Sigmoid colon (tissue), 4 donors: ENCODE measurements around the gene TJAP1.

Experiments
- EP300 ChIP-seq, 4 donors: sonication (generic); formaldehyde crosslinking; IDR thresholded peaks; one replicate each; pipeline ENCODE4 v1.6.1; 2017; ENCODE audit warnings: antibody characterized with exemption in 4 of 4
- TF ChIP-seq, protein P1 (sequence below), 4 experiments: fragments of 450-650 bp in 3 of 4; fragments of 200-600 bp in 1 of 4; IDR thresholded peaks; one replicate each; pipeline ENCODE4 v1.5.1; 2016 to 2019; ENCODE audit warnings: antibody characterized with exemption in 4 of 4, mild to moderate bottlenecking in 3 of 4, moderate library complexity in 2 of 4

DNA sequence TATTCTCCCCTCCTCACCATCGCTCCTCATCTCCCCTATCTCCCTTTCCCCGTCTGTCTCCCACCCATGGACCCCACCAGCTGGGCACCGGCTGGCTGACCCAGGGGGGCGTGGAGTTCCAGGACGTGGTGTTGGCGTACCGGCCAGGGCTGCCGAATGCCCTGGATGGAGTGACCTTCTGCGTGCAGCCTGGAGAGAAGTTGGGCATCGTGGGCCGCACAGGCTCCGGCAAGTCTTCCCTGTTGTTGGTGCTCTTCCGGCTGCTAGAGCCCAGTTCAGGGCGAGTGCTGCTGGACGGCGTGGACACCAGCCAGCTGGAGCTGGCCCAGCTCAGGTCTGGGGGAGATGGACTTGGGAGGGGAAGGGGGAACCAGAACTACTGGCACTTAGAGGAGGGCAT lies 29.8 kb upstream of the TJAP1 start:
- TF ChIP-seq, protein P1, sequence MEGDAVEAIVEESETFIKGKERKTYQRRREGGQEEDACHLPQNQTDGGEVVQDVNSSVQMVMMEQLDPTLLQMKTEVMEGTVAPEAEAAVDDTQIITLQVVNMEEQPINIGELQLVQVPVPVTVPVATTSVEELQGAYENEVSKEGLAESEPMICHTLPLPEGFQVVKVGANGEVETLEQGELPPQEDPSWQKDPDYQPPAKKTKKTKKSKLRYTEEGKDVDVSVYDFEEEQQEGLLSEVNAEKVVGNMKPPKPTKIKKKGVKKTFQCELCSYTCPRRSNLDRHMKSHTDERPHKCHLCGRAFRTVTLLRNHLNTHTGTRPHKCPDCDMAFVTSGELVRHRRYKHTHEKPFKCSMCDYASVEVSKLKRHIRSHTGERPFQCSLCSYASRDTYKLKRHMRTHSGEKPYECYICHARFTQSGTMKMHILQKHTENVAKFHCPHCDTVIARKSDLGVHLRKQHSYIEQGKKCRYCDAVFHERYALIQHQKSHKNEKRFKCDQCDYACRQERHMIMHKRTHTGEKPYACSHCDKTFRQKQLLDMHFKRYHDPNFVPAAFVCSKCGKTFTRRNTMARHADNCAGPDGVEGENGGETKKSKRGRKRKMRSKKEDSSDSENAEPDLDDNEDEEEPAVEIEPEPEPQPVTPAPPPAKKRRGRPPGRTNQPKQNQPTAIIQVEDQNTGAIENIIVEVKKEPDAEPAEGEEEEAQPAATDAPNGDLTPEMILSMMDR (IDR thresholded peaks at IDR 0.05) = no peak
- no peak for TF ChIP-seq EP300 (IDR thresholded peaks at IDR 0.05)
